ENCODE data around the gene CEACAM18. TPM values are rescaled to one million over a fixed set of nuclear protein-coding genes. Genes with fewer than 3 reads are reported as not detected.

CEACAM18 gene
- total and polyA plus RNA-seq, 9 donors, result not detected

- intact Hi-C loops (cut with DNase I), result no loop called here
- Histone ChIP-seq H3K27ac (no peak overlapping the region), H3K27me3 (no peaks in the 10 kb centered on the region), H3K9me3 (no peaks in the 10 kb centered on the region), H3K4me1 (ENCODE audit: insufficient read depth) (no peaks in the 10 kb centered on the region), H3K36me3 (no peaks in the 10 kb centered on the region), H3K4me3 (no peak overlapping the region)
- no peak for DNase-seq
- TF ChIP-seq EP300 (IDR thresholded peaks at IDR 0.05) (no peak), CTCF (IDR thresholded peaks at IDR 0.05) (no peak), POLR2A (IDR thresholded peaks at IDR 0.05) (no peak)
- 77 to 85% (median 80%) methylated on average over 5 of the region's 5 CpGs for WGBS, 3 donors
Observed at GRCh38 chr19:51450730-51451307, 27.5 kb upstream of the CEACAM18 start.

- Histone ChIP-seq H3K4me3 (no peak overlapping the region), H3K9me3 (no peaks in the 10 kb centered on the region), H3K4me1 (ENCODE audit: insufficient read depth) (no peaks in the 10 kb centered on the region), H3K27ac (no peak overlapping the region), H3K27me3 (no peaks in the 10 kb centered on the region), H3K36me3 (no peaks in the 10 kb centered on the region)
- intact Hi-C loops (cut with DNase I), result no loop called here
- 63 to 69% (median 65%) methylated on average over 11 of the region's 11 CpGs for WGBS, 3 donors
- no peak for DNase-seq
- TF ChIP-seq CTCF (IDR thresholded peaks at IDR 0.05) (no peak), EP300 (IDR thresholded peaks at IDR 0.05) (no peak), POLR2A (IDR thresholded peaks at IDR 0.05) (no peak)
Observed at GRCh38 chr19:51456541-51457290, 21.6 kb upstream of the CEACAM18 start.

- H3K9me3 ChIP-seq, result no peaks in the 10 kb centered on the region
- TF ChIP-seq POLR2A (IDR thresholded peaks at IDR 0.05) (no peak), CTCF (IDR thresholded peaks at IDR 0.05) (no peak), EP300 (IDR thresholded peaks at IDR 0.05) (no peak)
- intact Hi-C loops (cut with DNase I), result no loop called here
- no peak overlapping the region for H3K27ac ChIP-seq
- no peak for DNase-seq
- H3K4me1 ChIP-seq (ENCODE audit: insufficient read depth), result no peaks in the 10 kb centered on the region
- H3K4me3 ChIP-seq, result no peak overlapping the region
- no peaks in the 10 kb centered on the region for H3K27me3 ChIP-seq
- 70 to 75% (median 71%) methylated on average over 11 of the region's 11 CpGs for WGBS, 3 donors
- no peaks in the 10 kb centered on the region for H3K36me3 ChIP-seq
Observed at GRCh38 chr19:51457351-51458013, 20.9 kb upstream of the CEACAM18 start.

- Histone ChIP-seq H3K27ac (no peak within 1 kb of the TSS), H3K4me1 (ENCODE audit: insufficient read depth) (no peaks in the 10 kb centered on the region), H3K9me3 (no peaks in the 10 kb centered on the region), H3K4me3 (no peak within 1 kb of the TSS), H3K27me3 (no peaks in the 10 kb centered on the region), H3K36me3 (no peaks in the 10 kb centered on the region)
- WGBS, 3 donors, result 56 to 69% (median 58%) methylated on average over 10 of the region's 10 CpGs
- no peak for TF ChIP-seq EP300 (IDR thresholded peaks at IDR 0.05)
- no peak for TF ChIP-seq POLR2A (IDR thresholded peaks at IDR 0.05)
- TF ChIP-seq CTCF (IDR thresholded peaks at IDR 0.05), result no peak
- DNase-seq, result no peak
- intact Hi-C loops (cut with DNase I), result no loop called here
Observed at GRCh38 chr19:51458051-51458645, 20.2 kb upstream of the CEACAM18 start, which contains the start of gene SIGLEC8. SIGLEC8 (minus strand) TSS chr19:51458454; CDS start chr19:51458387, 67 bp downstream.
